Left ventricle myocardium superior (tissue), 1 donor: ENCODE measurements around the gene EIF4EBP3. TPM values are rescaled to one million over a fixed set of nuclear protein-coding genes. Genes with fewer than 3 reads are reported as not detected.

ENCODE experiments used
- microRNA-seq: library from miRNA; unstranded; fragments of <30 nt; microRNA quantifications from one replicate; pipeline ENCODE4 v1.2.0, GENCODE V29; 2020; ENCODE audit warnings: borderline number of aligned reads
- total RNA-seq: library from RNA; stranded (reverse); fragmentation: NEBNext Ultra II Directional; extraction: Animal tissue kit (Norgen Biotek cat#: 25700); gene quantifications from one replicate; pipeline ENCODE4 v1.2.1, GENCODE V29; 2021
- donor health status: DM: no; HTN: yes; CAD: no; lungs with severe emphysema.

EIF4EBP3 gene
- total RNA-seq, 1 donor from 2014 or later = 18.2 TPM

Small RNAs within 50 kb of the gene (microRNA-seq; reads per million reads assigned to microRNA genes)
- gene MIR6831 = not detected

Other genes starting within 250 kb of the EIF4EBP3 start
- 68.1 TPM for gene PFDN1, start 244.6 kb upstream of the EIF4EBP3 start, total RNA-seq
- gene HBEGF, start 201.1 kb upstream of the EIF4EBP3 start, total RNA-seq = 21.9 TPM
- gene SLC4A9, start 187.5 kb upstream of the EIF4EBP3 start, total RNA-seq = not detected
- gene ANKHD1, start 145.8 kb upstream of the EIF4EBP3 start, total RNA-seq = 66.1 TPM
- 27.4 TPM for gene SRA1, start 9.8 kb downstream of the EIF4EBP3 start, total RNA-seq
- gene APBB3, start 16.9 kb downstream of the EIF4EBP3 start, total RNA-seq = 13.3 TPM
- 77.5 TPM for gene SLC35A4, start 17.2 kb downstream of the EIF4EBP3 start, total RNA-seq
- gene CD14, start 85.5 kb downstream of the EIF4EBP3 start, total RNA-seq = 31.0 TPM
- 3.2 TPM for gene TMCO6, start 91.8 kb downstream of the EIF4EBP3 start, total RNA-seq
- gene NDUFA2, start 100.0 kb downstream of the EIF4EBP3 start, total RNA-seq = 161 TPM
- 73.7 TPM for gene IK, start 100.2 kb downstream of the EIF4EBP3 start, total RNA-seq
- gene WDR55, start 117.2 kb downstream of the EIF4EBP3 start, total RNA-seq = 12.1 TPM
- gene DND1, start 125.9 kb downstream of the EIF4EBP3 start, total RNA-seq = 0.67 TPM
- gene HARS1, start 143.7 kb downstream of the EIF4EBP3 start, total RNA-seq = 36.7 TPM
- 27.9 TPM for gene HARS2, start 143.8 kb downstream of the EIF4EBP3 start, total RNA-seq
- gene ZMAT2, start 152.8 kb downstream of the EIF4EBP3 start, total RNA-seq = 31.4 TPM
- not detected for gene PCDHA1, start 238.5 kb downstream of the EIF4EBP3 start, total RNA-seq
- not detected for gene PCDHA2, start 247.2 kb downstream of the EIF4EBP3 start, total RNA-seq